Hematopoietic multipotent progenitor cell (in vitro differentiated cells): ENCODE measurements around the gene CTNNBL1. TPM values are rescaled to one million over a fixed set of nuclear protein-coding genes. Genes with fewer than 3 reads are reported as not detected.

Experiments
- DNase-seq, 3 donors: peaks; one replicate each; pipeline ENCODE4 v3.0.0-alpha.2; 2011 to 2015; ENCODE audit warnings: low read depth in 2 of 3, low spot score in 2 of 3
- total RNA-seq: library from RNA; depleted of rRNA; stranded (reverse); fragments of >200 nt; gene quantifications from one replicate; pipeline ENCODE4 v1.2.3, GENCODE V29; 2012

CTNNBL1 gene
- total RNA-seq, 1 donor: 51.2 TPM

DNA sequence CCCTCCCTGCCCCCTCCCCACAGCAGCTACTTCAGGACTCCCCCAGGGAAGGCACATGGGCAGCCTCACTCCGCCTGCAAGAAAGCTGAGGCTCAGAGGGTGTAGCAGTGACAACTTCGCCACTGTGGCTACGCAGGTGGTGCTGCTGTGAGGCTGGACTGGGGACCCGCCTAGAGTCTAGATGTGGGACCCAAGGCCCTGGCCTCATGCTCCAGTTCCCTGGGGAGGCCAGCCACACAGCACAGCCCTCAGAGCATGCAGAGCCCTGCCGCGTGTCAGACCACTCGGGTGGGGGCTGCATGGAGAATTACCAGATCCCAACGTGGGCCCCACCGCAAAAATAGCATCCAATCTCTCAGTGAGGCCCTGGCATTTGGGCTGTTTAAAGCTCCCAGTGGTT lies 178.3 kb downstream of the CTNNBL1 start:
- DNase-seq: no peak

DNA sequence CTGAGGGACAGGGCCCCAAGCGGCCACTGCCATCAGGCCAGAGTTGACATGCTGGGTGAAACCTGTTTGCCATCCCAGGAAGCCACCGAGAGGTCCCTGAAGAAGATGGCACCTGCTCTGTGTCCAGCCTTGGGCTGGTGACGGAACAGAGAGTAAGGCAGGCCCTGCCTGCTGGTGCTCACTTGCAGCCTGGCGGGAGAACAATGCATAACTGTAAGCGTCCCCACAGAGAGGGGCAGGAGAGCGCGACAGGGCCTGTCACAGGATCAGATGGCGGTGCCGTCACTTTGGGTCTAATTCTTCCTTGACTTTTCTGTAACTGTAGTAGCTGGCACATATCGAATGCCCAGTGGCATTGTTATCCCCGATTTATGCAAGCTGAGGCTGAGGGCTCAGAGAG lies 180.1 kb downstream of the CTNNBL1 start:
- DNase-seq: no peak

DNA sequence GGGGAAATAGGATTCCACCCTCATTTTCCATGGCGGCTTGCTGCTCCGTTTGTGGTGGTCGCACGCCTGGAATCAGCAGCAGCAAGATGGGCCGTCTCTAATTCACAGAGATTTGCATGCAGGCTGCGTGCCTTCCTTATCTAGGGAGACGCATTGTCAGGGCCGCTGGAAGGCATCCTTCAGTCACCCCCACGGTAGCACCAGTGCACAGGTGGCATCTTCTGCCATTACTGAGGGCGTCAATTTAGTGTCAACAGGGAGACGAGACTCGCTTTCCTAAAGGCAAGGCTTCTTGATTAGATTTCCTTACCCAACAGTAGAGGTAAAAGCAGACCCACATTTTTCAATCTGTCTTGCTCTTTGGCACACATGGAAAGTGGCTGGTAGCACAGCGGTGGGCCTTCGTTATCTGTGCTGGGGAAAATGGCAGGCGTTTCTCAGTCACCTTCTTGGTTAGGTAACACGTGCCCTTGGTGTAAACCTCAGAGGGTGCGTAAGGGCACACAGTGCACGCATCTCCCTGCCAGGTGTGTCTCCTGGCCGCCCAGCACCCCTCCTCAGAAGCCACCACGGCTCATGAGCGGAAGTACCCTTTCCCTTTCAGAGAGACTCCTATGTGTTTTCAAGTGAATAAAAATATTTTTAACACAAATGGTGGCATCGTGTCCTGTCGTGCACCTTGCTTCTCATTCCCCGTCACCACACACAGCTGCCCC lies 181.8 kb downstream of the CTNNBL1 start:
- no peak for DNase-seq

DNA sequence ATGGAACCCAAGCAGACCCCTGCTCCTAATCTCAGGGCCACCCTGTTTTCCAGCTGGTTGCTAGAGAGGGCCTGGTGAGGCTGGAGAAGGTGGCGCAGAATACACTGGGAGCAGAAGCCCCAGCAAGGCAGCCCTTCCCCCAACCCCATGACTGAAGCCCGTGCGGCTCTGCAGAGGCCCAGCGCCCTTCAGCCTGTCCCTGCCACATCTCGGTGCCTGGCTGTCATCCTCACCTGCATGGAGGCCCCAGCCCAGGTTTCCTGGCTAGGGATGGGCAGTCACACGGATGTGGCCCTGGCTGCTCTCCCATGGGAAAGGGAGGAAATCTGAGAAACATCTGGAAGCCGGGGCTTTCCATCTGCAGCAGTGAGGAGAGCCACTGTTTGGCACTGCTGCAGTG lies 183.0 kb downstream of the CTNNBL1 start:
- DNase-seq: no peak

DNA sequence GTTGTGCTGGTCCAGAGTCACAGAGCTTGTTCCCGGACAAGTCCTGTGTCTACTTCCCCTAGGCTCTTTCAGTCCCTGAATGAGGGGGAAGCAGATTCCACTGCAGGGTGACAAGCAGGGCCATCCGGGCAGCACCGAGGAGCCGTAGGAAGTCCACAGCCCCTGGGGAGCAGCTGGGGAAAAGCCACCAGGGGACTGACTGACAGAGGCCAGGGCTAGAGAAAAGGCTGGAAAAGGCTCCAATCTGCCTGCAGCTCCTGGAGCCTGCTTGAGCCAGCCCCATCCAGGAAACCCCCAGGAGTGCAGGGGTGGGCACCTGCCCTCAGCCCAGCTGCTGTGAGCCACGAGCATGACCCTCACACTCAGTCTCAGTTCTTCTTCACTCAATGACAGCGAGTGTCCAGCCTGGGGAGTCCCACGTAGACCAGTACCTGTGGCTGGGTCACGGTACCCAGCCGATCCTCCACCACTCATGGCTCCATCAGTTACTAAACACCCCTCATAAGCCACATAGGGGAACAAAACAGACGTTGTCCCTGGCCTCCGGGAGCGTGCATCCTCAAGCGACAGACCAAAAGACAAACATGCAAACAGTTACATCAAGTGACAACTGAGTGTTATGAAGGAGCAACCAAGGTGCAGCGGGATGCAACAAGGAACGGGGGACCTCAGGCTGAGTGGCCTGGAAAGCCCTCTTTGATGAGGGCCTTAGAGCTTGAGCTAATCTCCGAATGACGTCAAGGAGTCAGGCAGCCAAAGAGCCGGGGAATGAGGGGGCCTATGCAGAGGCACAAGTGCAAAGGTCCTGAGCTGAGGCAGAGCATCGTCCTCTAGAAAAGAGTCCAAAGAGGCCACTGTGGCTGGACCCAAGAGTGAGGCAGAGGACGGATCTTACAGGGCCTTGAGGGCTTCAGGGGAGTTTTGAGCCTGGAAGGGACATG lies 184.3 kb downstream of the CTNNBL1 start:
- DNase-seq: no peak

DNA sequence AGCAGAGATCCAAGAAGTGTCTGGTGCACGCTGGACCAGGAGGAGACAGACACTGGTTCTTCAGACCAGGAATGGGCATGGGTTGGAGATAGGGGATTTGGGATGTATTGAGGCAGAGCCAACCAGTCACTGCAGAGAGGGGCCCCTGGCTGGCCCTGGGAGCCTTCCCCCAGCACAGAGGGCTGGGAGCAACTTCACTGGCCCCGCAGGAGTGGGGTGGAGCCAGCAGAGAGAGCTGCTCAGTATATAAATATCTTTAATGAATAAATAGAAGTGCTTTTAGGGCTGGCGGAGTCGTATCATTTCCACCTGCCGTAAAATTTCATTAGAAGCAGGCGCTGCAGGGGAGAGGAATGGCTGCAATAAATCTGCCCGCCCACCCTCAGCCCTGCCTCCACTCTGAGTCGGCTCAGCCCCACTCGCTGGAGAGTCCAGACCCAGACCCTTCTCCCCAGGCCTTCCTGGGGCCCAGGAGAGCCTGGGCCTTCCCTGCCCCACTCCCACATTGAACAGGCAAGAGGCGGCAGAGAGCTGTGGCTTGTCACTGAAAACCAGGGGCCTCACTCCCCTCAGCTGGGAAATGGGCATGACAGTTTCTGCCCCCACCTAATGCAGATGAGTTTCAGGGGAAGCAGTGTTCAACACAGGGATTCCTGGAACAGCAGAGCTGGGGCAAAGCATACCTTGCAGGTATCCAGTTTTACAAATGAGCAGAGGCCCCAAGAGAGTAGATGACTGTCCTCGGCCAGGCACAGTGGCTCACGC lies 185.2 kb downstream of the CTNNBL1 start:
- DNase-seq: no peak

DNA sequence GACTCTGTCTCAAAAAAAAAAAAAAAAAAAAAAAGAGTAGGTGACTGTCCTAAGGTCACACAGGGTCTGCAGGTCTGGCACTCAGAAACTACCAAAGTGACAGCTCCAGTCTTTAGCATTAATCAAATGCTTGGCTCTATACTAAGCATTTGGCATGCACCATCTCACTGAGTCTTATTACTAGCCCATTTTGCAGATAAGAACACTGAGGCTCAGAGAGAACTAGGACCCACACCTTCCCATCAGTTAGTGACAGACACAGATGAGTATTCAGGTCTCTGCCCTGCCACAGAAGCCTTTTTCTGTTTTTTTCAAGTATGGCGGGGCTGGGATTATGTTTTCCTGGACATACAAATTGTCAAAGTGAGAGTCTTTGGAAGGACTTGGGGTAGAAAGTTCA lies 186.0 kb downstream of the CTNNBL1 start:
- DNase-seq: no peak

DNA sequence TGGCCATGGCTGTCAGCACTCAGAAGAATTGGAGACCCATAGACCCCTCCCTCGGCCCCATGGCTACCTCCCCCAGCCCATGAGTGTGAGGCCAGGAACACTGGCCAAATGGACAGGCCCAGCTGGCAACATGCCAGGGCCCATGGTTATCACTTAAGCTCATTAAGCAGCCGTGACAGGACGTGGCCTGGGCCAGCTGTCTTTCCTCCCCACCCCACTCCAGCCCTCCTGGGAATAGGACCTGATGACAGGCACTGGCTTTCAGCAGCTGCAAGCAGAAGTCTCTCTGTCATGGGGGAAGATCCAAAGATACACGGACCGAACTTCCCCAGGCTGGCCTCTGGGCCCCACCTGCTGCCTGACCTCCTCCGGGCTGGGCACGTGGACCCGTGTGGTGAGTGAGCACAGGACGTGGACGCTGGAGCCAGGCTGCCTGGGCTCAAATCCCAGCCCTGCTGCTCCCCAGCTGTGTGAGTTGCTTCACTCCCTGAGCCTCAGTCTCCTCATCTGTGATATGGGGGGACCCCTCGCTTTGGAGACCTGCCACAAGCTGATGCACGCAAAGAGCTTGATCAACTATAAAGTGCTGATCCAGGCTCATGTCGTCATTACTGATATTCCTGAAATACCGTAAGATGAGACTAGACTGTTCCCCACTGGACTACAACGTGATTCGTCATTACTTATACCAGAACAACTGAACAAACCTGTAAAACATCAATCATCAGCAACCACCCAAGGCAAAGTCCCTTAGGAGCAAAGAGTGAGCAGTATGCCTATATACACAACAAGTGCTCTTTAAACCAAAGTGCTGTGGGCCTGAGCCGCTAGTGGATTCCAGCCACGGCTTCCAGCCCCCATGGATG lies 187.1 kb downstream of the CTNNBL1 start:
- no peak for DNase-seq

DNA sequence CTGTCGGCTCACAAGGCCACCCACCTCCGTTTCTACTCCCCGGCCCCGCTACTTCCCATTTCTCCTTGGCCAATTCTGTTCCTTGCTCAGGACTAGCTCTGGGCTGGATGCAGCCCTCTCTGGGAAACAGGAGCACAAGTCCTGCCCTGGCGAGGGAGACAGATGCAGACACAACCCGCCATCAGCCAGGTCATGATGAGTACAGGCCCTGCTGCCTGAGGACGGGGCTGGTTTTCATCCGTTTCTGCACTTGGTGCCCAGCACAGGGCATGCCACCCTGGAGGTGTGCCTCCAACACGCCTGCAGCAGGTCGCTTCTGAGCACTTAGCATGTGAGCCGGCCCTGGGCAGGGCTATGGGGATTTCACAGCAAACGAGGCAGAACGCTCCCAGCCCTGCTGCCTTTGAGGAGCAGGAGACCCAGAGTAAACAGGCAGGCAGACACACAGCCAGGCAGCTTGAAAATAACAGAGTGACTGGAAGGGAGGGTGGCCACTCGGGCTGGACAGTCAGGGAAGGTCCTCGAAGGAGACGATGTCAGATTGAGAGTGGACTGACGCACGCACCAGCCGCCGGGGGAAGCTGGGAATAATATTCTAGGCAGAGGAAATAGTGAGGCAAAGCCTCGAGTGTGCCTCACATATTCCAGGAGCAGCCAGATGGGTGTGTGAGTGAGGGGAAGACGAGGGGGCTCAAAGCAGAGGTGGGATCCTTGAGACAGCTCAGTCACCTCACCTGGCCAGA lies 187.9 kb downstream of the CTNNBL1 start:
- no peak for DNase-seq

DNA sequence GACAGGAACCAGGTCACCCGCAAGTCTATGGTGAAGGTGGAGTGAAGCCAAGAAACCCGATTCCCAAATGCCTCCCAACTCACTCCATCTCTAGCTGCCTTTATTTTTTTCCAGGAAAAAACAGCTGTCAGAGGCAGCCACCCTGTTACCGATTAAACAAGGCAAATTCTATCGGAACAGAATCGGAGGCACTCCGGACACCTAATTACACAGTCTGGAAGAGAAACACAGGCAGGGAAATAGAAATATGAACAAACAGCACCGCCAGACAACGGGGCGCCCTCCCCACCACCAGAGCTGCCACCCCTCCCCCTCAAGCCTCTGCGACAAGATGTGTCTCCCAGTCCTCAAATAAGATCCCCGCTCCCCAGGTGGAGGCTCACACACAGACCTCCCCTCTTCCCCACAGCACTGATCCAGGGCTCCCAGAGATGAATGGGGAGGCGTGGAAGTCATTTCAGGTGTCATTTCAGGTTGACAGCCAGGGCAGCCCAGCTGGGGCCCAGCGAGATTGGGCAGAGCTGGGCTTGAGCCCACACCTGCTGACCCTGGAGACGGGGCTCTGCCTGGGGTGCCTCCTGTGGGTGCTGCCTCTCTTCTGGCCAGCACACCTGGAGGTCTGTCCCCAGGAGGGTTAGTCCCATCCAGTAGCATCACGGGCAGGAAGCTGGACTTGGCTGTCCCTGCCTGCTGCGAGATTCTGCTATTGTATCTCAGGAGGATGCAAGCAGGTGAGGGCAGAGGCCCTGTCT lies 189.3 kb downstream of the CTNNBL1 start:
- DNase-seq: no peak

DNA sequence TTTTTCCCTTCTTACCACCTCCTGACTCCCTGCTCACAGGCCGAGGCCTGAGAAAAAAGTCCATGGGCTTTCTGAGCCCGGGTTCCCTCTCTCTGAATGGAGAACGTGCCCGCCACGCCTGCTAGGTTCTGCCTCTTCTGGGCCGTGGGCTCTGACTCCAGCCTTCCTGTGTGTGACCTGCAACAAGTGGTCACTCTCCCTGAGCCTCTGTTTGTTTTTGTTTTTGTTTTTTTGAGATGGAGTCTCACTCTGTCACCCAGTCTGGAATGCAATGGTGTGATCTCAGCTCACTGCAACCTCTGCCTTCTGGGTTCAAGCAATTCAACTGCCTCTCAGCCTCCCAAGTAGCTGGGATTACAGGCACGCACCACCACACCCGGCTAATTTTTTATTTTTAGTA lies 191.2 kb downstream of the CTNNBL1 start:
- no peak for DNase-seq

DNA sequence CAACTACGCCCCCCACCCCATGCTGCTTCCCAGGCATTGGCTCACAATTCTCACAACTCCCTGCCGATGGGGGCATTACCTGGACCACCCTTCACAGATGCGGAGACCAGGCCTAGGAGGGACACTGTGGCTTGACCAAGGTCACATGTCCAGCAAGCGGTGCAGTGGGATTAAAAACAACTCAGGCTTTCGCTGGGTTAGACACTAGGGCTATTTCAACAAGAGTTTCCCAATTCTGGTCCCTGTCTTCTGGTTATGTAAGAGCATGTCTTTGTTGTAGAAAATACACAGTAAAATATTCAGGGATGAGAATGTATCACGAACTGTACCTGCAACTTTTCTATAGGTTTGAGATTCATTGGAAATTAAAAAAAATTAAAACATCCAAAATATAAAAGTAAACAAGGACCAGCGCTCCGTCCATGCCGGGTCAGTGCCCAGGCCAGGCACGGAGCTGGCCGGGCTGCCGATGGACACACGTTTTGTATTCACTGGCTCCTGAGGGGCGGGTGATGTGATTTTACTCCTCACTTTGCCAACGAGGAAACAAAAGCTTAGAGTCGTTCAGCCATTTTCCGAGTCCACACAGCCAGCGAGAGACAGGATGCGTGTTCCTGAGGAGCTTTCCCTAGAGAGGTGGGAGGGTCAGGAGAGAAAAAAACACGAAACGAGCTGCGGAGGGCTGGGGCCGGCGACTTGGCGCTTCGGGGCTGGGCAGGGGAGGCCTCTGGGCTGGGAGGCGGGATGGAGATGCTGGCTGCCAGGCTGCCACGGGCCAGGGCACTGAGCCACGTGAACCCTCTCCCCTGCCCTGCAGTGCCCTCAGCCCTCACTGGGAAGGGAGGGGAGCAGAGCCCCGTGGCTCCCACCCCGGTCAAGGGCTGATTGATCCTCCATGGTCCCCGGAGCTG lies 192.0 kb downstream of the CTNNBL1 start:
- DNase-seq: no peak

DNA sequence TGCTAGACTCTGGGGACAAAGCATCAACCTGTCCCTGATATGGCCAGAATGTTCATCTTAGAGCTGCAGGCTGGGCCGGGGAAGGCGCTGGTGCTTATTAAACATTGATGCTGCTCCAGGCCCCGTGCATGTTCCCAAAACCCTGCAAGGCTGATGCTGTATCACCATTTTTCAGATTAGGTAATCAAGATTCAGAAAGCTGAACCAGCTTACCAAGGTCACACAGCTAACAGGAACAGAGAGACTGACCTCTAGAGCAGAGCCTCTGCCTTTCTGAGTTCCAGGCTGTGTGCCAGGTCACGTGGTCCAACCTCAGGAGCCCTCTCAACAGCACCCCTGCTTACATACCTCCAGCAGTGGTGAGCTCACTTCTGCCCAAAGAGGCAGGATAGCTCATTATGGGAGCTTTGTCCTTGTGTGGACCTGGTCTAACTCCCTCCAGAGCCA lies 193.0 kb downstream of the CTNNBL1 start:
- DNase-seq: no peak

DNA sequence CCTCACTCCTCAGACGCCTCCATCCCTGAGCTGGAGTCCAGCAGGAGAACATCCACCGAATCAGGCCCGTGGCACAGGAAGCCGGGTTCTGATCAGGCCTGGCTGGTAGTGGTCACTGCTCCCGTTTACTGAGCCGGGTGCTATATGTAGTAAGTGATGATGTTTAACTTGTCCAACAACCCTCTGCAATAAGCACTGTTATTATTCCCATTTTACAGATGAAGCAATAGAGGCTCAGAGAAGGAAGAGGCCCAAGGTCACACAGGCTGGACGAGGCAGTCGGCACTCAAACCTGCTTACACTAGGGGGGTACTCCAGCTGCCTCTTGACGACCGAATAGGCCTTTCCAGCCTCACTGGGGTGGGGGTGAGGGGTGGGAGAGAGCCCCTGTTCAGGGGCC lies 194.8 kb downstream of the CTNNBL1 start:
- no peak for DNase-seq

DNA sequence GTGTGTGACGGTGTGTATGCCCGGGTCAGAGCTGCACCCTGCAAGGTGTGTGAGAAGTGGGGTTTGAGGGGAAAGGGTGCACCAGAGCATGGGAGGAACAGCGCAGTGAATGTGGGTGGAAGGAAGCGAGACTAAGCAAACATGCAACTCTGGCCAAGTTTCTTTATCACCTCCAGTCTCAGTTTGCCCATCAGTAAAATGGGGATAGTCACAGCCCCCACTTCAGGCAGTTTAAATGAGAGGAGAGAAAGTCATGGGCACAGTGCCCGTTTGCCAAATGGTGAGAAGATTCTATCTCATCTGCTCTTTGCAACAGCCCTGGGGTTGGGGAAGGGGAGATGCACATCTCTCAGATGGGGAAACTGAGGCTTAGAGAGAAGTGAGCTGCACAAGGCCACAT lies 196.3 kb downstream of the CTNNBL1 start:
- no peak for DNase-seq

DNA sequence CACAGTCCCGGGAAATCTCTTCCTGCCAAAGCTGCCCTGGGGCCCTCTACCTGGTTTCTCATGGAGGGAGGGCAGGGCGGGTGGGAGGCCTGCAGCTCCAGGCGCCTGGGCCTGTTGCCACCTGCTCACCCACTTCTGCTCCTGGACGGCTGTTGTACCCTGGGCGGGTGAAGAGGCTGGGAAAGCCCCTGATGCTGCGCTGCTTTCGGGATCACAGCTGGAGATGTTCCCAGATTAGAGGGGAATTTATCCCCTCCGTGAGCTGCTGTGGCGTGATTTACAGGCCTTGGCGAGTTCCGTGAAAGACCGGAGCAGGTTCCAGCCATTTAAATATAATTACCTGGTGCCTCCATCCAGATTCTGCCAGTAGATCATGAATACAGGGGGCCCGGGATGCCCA lies 196.8 kb downstream of the CTNNBL1 start:
- DNase-seq: no peak

DNA sequence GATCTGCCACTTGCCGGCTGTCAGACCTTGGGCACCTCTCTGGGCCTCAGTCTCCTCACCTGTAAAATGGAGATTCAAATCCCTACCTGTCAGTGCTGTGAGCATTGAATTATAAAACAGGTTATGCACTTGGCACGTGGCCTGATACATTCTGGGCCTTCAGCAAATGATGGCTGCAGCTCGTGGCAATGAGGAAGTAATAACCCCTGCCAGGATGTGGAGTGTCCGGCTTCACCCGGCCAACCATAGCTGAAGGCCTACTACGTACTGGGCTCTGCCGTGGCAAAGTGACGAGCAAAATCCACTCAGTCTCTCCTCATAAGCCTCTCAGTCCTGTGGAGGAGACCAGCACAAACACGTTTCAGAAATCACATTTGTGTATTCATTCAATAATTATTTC lies 198.2 kb downstream of the CTNNBL1 start:
- no peak for DNase-seq
